PFSK-1 (cell line): ENCODE results near the gene RNF126.
A peak's percentile ranks its signal among the peaks of the same experiment; 100 is the strongest.

Experiments used
- FOXP2 ChIP-seq: optimal IDR thresholded peaks from 2 replicates; pipeline ENCODE3; 2011; ENCODE audit warnings: borderline replicate concordance, control low read depth, inconsistent platforms; ENCODE audit not compliant: insufficient read depth; ENCODE audit errors: extremely low read length, extremely low read depth
- POLR2AphosphoS5 ChIP-seq: IDR thresholded peaks from 2 replicates; pipeline ENCODE4 v1.6.1; 2012; ENCODE audit warnings: low read depth, mild to moderate bottlenecking, control low read depth, low read length, moderate library complexity
- SIN3A ChIP-seq: IDR thresholded peaks from 2 replicates; pipeline ENCODE4 v1.6.1; 2012; ENCODE audit warnings: mild to moderate bottlenecking, low read length, moderate library complexity, borderline replicate concordance; ENCODE audit not compliant: insufficient read depth
- TAF1 ChIP-seq: IDR thresholded peaks from 2 replicates; pipeline ENCODE4 v1.6.1; 2012; ENCODE audit warnings: low read length, control low read depth, borderline replicate concordance; ENCODE audit not compliant: insufficient read depth
- TF ChIP-seq, protein P1 (sequence below), 2 experiments: IDR thresholded peaks; 2 replicates each; pipeline versions ENCODE4 v1.6.1 to v1.8.0; 2011 to 2012; ENCODE audit warnings: low read depth in 2 of 2, low read length in 2 of 2, control low read depth in 1 of 2, inconsistent platforms in 1 of 2, mild to moderate bottlenecking in 1 of 2, moderate library complexity in 1 of 2; ENCODE audit not compliant: insufficient read depth in 1 of 2

The RNF126 gene

DNA sequence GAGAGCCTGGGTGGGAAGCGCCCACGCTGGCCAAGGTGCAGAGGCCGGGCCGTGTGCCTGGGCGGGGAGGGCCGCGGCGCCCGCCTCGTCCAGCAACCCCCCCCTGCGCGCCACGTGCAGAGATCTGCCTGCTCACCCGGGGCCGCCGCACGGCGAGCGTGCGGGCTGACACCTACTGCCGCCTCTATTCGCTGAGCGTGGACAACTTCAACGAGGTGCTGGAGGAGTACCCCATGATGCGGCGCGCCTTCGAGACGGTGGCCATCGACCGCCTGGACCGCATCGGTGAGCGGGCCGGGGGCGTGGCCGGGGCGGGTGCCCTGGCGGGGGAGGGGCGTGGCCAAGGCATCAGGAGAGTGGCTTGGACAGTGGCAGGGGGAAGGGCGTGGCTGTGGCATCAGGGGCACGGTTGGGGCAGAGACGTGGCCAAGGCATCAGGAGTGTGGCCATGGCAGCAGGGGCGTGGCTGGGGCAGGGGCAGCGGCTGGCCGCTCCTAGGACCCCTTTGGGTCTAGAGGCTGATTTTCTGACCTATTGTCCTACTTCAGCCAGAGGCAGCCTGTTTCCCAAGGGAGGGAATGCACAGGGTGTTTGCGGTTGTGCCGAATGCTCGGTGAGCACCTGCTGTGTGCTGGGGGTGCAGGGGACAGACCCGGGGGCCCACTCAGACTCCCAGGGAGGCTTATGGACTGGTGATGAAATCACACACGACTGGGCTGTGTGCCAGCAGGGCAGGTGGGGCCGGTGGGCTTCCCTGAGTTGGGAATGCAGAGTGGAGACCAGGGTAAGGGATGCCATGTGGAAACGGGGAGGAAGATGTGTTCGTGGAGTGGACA lies 49.1 kb downstream of the RNF126 start:
- TF ChIP-seq, protein P1, sequence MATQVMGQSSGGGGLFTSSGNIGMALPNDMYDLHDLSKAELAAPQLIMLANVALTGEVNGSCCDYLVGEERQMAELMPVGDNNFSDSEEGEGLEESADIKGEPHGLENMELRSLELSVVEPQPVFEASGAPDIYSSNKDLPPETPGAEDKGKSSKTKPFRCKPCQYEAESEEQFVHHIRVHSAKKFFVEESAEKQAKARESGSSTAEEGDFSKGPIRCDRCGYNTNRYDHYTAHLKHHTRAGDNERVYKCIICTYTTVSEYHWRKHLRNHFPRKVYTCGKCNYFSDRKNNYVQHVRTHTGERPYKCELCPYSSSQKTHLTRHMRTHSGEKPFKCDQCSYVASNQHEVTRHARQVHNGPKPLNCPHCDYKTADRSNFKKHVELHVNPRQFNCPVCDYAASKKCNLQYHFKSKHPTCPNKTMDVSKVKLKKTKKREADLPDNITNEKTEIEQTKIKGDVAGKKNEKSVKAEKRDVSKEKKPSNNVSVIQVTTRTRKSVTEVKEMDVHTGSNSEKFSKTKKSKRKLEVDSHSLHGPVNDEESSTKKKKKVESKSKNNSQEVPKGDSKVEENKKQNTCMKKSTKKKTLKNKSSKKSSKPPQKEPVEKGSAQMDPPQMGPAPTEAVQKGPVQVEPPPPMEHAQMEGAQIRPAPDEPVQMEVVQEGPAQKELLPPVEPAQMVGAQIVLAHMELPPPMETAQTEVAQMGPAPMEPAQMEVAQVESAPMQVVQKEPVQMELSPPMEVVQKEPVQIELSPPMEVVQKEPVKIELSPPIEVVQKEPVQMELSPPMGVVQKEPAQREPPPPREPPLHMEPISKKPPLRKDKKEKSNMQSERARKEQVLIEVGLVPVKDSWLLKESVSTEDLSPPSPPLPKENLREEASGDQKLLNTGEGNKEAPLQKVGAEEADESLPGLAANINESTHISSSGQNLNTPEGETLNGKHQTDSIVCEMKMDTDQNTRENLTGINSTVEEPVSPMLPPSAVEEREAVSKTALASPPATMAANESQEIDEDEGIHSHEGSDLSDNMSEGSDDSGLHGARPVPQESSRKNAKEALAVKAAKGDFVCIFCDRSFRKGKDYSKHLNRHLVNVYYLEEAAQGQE (IDR thresholded peaks at IDR 0.05; ENCODE audit: insufficient read depth in 1 of 2, low read depth in 2 of 2, low read length in 2 of 2), result no peak

DNA sequence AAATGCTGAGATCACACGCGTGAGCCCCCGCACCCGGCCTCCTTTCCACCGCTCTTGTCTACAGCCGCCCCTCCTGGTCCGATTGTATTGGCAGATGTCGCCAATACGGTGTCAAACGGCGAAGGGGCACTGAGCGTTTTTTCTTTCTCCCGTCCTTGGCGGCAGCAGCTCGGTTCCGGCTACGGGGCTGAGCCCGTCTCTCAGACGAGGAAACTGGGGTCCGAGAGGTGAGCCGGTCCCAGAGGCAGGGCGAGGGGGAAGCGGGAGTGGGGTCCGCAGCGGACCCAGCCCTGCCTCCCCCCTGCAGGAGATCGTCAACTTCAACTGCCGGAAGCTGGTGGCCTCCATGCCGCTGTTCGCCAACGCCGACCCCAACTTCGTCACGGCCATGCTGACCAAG lies 50.1 kb downstream of the RNF126 start:
- TF ChIP-seq SIN3A, result no peak
- TF ChIP-seq, protein P1 (IDR thresholded peaks at IDR 0.05; ENCODE audit: insufficient read depth in 1 of 2, low read depth in 2 of 2, low read length in 2 of 2), result no peak
- no peak for TF ChIP-seq FOXP2
- no peak for TF ChIP-seq POLR2AphosphoS5
- no peak for TF ChIP-seq TAF1

DNA sequence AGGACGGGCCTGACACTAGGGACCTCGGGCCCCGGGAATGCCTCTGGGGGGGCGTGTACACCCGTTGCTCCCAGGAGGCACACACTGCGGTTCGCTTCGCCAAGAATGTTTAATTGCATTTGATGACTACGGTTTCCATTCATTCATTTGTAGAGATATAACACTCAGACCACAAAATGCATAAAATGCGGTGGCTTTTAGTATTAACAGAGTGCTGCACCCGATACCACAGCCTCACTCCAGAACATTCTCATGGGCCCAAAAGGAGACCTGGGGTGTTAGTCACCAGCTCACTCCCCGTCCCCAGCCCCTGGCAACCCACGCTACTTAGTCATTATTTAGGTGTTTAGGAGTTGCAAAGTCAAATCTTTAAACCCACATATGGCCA lies 51.5 kb downstream of the RNF126 start:
- TF ChIP-seq, protein P1 (IDR thresholded peaks at IDR 0.05; ENCODE audit: insufficient read depth in 1 of 2, low read depth in 2 of 2, low read length in 2 of 2), result no peak
- no peak for TF ChIP-seq FOXP2

DNA sequence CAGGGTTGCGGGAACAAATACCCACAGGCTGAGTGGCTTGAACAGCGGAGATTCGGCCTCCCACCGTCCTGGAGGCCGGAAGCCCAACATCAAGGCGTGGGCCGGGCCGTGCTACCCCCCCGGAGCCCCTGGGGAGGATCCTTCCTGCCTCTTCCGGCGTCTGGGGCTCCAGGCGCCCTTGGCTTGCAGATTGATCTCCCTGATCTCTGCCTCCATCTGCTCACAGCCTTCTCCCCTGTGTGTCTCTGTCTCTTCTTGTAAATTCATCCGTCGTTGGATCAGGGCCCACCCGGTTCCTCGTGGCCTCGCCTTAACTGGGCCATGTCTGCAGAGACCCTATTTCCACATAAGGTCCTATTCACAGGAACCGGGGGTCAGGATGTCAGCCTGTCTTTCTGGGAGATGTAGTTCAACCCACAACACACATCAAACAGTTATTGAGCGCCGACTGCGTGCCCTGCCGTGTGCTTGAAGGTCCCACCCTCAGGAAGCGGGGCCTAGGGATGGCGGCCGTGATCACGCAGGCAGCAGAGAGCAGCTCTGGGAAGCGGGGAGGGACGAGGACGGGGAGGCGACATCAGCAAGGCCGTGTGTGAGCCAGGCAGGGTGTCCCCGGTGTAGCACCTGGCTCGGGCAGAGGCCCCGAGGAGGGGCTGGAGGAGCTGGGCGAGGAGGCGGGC lies 52.1 kb downstream of the RNF126 start:
- no peak for TF ChIP-seq FOXP2
- TF ChIP-seq, protein P1 (IDR thresholded peaks at IDR 0.05; ENCODE audit: insufficient read depth in 1 of 2, low read depth in 2 of 2, low read length in 2 of 2), result peak in 1 of 2 experiments; percentile 20; a peak in 1 of 4 replicates
